NAMALWA (cell line): ENCODE results near the gene C6orf89.
"Not testable (repeated sequence)": the region's sequence is repeated elsewhere in the genome, so short reads cannot be mapped to it uniquely, and the experiment has no call there.

ENCODE experiments used
- DNase-seq: peaks from one replicate; pipeline ENCODE4 v3.0.0-alpha.2; 2015; ENCODE audit warnings: low spot score

The C6orf89 gene

DNA sequence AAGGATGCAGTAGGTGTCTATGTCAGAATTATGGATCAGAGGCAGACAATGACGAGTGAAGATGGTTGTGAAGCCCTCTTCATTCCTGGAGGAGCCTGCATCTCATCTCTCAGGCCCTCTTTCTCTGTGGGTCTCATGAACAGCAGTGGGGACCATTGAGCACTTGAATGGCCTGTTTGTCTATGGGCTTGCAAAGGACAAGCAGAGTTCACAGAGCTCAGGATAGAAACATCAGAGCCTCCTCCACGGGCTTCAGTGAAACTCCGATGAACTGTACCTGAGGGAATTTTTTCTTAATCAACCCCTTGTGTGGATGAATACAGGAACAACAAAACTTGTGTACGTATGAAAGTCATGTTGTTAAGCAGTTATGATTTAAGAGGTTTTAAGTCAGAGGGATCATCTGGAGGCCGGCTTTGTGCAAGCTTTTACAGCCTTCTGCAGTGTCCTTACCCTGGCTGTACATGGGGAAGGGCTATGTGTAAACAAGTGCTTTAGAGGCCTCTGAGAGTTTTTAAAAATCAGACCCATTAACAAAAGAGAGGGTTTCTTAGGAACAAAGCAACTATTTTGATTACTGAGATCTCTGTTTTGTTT is 39.1 kb downstream of the C6orf89 start:
- DNase-seq: no peak

DNA sequence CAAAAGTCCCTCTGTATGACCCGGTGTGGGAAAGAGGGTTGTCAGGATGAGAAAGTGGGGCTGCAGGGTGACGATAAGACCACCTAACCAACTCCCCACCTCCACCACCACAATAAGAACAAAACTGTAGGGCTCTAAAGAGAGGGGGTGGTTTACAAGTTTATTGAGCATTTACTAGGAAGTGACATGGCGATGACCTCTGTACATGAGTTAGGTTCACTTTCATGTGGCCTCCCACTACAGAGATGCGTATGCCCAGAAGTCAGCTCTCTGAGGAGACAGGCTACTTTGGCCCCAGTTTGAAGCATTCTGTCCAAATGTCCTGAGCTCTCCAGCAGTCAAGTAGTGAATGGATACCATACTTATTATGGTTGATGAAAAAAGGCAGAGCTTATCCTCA is 40.1 kb downstream of the C6orf89 start:
- no peak for DNase-seq

DNA sequence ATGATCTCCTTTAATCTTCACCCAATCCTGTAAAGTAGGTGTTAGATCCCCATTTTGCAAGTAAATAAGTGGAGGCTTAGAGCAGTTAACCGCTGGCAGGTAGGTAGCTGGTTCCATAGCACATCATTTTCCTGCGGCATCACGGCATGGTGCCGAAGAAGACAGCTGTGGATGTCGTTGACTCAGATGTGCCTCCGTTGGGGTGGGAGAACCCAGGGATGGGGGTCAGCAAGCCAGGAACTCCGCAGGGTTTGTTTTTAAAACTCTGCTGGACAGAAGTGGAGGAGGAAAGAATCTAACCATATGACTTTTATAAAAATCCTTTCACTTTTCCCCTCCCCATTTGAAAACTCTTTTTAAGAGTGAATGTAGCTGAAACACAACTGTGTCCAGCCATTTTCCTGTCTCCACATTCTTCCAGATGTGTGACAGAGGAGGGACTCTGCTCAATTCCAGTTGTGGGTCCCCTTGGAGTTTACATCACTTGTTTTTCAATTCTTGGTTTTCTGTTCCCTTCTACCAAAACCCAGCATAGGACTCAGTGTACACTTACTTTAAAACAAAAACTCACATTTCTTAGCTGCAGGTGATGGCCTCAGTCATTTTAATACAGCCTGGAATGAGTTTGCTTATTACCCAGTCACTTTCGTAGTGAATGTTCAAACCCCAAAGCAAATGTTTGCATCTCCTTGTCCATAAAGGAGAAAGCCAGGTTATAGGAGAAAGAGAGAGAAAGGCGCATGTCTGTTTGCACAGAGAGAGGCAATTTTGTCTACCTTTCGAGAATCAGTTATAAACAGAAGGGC is 41.2 kb downstream of the C6orf89 start:
- DNase-seq: no peak

DNA sequence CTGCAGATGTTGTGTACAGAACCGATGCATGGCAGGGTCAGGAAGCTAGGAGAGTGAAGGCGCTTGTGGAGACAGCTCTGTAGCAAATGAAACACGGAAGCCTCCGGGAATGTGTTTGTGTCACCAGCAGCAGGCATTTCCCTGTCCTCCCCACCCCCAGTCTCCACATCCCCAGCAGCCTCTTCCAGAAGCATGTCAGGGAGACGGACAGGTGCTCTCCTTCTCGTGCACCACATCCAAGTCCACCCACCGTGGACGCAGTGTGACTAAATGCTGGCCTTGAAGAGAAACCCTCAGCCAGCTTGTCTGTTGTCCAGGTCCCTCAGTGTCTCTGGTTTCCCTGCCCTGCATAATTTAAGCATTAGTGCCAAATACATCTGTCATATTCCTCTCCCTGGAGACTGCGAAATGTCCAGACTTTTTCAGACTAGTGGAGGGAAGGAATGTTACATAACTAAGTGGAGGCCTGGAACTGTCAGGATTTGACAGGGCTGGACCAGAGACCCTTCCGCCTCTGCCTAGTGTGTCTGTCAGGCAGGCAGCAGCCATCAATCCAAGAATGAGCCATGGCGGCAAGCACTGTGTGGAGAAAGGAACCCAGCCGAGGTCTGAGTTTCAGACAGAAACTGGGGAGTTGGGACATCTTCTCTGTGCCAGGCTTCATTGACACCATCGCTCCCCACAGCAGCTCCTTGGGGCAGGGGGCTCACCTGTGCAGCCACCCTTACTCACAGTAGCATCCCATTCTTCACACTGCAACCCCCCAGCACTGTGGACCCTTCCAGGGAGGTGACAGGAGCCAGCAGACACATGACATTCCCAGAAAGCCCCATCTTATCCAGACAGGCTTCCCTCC is 42.2 kb downstream of the C6orf89 start:
- no peak for DNase-seq

DNA sequence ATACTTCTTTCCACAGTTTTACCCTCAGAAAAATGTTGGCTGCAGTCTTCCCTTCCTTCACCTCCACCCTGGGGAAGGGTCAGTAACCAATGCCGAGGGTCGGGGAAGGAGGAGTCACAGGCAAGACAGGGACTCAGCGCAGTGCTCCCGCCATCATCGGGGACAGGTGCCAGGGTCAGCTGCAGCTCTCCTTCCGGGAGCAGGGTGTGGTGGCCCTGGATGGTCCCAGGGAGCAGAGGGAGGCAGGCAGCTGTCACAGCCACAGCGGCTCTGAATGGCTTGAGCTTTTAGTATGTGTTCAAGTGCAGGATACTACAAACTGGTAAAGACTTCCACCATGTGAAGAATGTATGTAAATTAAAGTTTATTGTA is 42.8 kb downstream of the C6orf89 start:
- DNase-seq: no peak

DNA sequence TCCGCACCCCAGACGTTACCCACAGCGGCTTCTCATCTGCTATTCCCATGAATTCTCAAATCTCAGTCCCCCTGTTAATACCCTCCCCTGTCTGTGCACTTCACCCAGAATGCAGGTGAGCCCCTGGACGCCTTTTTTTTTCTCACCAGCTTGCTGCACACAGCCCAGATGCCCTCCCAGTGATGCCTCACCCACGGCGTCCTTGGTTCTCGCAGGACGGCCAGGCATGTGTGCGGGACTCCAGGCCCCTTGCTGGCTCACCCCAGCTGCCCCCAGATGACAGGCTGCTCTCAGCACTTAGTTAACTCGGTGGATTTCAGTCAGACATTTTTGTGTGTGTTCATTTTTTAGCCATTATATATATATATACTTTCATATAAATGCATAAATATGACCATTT is 43.4 kb downstream of the C6orf89 start:
- DNase-seq: no peak

DNA sequence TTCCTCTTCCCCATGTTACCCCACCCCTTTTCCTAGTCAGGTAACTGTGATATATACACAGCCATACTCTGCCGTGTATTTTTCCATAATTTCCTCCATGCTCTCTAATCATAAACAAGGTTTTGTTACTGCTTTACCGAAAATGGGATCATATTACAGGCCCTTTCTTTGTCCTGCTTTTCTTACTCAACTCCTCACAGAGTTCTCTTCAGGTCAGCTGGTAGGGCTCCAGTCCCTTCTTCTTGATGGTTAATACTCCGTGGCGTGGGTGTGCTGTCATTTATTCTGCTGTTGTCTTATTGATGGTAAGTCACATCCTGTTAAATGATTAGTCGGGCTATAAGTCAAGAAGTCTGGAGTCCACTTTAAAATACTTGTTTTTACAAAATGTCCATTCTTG is 43.9 kb downstream of the C6orf89 start:
- no peak for DNase-seq

DNA sequence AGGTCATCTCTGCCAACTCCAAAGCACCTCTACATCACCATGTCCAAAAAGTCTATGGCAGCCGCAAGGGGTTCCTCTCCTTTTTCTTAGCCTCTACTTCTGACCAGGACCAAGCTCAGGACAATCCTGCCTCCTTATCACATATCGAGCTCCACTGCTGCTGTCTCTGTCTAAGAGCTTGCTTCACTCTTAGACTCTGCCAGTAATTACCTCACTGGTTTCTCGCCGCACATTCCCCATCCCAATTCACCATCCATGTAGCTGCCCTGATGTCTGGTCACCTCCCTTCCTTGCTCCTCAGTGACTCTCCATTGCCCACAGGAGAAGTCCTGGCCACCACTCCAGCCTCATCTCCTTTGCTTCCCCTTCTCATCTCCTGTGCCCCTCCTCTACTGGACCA is 44.7 kb downstream of the C6orf89 start:
- DNase-seq: no peak

DNA sequence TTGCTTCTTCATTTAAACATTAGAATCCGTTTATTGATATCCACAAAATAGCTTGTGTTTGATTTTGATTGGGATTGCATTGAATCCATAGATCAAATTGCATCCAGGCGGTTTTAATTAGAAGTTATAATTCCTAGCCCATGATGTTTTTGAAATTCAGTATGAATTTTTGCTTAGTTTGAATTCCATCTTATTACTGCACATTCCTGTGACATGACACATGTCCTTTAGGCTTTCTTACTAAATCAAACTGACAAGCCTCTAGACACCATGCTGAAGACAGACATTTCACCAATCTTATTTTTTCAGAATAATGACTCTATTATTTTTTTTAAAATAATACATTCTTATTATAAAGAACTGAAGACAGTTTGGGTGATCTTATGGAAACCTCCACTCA is 47.4 kb downstream of the C6orf89 start:
- DNase-seq: no peak

DNA sequence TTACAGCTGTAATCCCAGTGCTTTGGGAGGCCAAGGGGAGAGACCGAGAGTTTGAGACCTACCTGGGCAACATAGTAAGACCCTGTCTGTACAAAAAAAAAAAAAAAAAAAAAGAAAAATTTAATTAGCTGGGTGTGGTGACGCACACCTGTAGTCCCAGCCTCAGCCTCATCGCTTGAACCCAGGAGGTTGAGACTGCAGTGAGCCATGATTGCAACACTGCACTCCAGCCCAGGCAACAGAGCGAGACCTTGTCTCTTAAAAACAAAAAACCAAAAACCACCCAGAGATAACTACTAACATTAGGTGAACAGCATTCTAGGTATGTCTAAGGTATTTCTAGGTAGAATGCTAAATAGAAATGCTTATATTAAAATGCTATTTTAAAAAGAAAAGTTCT is 47.8 kb downstream of the C6orf89 start:
- DNase-seq: no peak

DNA sequence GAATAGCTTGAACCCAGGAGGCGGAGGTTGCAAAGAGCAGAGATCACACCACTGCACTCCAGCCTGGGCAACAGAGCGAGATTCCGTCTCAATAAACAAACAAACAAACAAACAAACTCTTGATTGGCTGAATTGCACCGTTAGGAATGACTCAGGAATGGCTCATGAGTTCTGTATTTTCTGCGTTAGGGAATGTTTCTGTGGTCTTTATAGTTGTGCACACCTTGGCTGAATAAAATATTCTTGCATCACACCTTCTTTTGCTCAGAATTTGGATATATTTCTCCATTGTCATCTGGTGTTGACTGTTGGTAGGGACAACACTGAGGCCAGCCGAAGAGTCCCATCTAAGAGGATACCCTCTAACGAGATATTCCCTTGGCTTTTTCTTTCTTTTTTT is 49.1 kb downstream of the C6orf89 start:
- DNase-seq: no peak

DNA sequence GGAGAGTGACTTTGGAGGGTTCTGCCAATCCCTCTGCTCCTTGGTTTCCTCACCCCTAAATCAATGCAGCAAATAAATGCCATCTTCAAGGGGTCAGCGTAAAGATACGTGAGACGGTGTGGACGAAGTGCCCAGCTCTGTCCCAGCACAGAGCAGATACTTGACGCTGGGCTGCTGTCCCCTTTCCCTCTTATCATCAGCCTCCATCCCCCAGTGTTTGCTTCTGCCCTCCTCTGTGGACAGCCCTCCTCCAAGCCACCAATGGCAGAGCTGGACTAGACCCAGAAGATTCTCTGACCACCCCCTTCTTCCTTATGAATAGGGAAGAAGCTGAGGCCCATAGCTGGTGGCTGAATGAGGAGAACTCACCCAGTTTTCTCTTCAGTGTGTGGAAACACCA is 51.1 kb downstream of the C6orf89 start:
- no peak for DNase-seq

DNA sequence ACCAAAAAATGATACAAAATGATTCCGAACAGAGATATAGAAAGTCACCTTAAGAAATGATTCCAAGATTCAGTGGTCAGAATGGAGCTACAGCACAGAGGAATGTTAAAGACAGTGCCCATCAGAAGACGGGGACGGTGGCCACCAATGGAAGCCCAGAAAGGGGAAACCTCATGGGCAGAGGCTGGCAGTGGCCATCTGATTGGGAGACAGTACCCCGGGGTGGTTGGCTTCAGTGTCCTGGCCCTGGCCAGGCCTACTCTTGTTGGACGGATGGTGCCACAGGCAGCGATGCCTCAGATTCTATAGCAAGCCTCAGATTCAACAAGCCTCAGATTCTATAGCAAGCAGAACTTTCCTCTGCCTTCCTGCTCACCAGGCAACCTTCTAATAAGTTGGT is 52.1 kb downstream of the C6orf89 start:
- no peak for DNase-seq

DNA sequence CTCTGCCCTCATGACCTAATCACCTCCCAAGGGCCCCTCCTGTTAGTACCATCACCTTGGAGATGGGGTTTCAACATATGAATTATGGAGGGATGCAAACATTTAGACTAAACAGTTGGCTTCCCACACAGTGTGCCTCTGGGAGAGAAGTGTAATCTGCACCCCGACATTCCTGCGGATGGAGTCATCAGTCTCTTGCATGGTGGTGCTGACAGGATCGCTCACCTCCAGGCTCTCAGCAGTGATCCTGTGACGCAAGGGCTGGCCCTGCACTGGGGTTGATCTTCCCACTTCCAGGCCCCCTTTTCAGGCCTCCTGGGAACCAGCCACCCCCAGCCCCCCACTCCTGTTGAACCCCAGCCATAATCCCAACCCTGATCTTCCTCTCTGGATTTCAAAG is 52.8 kb downstream of the C6orf89 start:
- no peak for DNase-seq

DNA sequence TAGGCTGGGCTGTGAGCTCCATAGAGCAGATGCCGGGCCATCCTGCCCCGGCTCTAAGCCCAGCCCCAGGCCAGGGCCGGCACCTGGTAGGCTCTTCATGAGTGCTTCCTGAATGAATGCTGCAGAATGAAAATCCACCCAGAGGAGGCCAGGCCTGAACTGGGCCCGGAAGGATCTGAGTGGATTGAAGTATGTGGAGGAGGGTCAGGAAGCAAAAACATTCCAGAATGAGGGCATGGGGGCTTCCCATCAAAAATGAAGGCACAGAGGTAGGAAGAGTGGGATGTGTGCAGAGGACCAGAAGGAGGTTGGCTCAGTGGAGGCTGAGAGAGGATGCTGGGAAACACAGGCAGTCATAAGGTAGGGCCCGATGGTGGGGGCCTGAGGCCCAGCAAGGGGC is 53.3 kb downstream of the C6orf89 start:
- not testable (repeated sequence) for DNase-seq

DNA sequence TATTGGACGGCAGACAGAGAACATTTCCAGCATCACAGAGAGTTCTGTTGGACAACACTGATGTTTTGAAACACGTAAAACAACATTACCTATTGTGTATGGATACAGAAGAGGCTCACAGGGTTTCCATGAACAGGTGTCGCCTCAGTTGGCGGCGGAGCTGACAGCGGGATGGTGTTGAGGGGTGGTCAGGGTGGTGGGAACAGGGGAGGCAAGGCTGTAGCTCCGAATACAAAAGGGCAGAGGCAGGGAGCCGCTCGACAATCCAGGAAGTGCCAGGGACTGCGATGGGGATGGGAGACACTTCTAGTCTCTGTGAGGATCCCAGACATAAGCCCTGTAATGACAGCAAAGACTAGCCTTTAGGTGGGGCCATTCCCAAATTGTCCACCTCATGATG is 54.3 kb downstream of the C6orf89 start:
- no peak for DNase-seq

DNA sequence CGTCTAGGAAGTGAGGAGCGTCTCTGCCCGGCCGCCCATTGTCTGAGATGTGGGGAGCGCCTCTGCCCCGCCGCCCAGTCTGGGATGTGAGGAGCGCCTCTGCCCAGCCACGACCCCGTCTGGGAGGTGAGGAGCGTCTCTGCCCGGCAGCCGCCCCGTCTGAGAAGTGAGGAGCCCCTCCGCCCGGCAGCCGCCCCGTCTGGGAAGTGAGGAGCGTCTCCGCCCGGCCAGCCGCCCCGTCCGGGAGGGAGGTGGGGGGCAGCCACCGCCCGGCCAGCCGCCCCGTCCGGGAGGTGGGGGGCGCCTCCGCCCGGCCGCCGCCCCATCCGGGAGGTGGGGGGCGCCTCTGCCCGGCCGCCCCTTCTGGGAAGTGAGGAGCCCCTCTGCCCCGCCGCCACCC is 55.8 kb downstream of the C6orf89 start:
- DNase-seq: not testable (repeated sequence)

DNA sequence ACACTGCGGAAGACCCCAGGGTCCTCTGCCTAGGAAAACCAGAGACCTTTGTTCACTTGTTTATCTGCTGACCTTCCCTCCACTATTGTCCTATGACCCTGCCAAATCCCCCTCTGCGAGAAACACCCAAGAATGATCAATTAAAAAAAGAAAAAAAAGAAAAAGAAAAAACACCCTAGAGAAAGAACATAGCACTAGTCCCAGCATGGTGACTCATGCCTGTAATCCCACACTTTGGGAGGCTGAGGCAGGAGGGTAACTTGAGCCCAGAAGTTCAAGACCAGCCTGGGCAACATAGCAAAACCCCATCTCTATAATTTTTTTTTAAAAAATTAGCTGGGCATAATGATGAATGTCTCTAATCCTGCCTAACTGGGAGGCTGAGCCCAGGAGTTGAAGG is 56.6 kb downstream of the C6orf89 start:
- not testable (repeated sequence) for DNase-seq

DNA sequence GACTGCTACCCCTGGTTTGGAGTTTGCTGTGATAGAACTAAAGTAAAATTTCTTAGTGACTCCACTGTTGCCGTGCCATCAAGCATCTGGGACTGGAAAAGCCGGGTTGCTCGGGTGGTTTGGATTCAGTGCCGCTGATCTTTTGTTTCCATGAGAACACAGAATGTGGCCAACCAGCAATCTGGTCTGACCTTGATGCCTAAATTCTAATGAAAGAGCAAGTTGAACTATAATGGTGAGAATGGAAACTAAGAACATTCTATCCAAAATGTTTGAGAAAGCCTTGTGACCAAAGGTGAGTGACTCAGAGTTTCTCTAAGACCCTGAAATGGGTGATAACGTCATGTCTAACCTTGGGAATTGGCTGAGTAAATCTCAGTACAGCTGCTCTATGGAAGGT is 58.9 kb downstream of the C6orf89 start:
- DNase-seq: no peak

DNA sequence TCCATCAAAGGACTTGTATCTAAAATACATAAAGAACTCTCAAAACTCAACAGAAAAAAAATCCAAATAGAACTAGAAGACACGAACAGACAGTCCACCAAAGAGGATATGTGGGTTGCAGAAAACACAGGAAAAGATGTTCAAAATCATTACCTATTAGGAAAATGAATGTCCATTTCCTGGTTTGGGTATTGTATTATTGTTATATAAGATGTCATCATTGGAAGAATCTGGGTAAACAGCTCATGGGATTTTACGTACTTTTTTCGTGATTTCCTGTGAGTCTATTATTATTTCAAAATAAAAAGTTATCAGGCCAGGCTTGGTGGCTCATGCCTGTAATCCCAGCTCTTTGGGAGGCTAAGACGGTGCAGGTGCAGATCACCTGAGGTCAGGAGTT is 59.5 kb downstream of the C6orf89 start:
- no peak for DNase-seq

DNA sequence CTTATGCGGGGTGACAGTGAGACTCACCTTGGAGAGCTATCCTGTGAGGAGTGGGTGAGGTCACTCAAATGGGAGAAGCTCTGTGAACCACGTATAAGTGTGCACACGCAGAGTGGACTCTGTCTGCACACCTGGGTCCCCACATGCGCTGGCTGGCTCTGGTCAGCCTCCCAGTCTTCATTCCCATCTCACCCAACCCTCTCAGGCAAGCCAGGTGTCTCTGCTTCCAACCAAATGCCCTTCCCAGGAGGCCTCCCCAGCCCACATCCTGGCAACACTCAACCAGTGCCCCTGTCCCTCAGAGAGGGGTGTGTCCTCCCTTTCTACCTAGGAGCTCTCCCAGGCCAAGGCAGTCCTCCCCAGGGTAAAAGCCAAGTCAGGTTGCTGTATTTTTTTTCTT is 60.8 kb downstream of the C6orf89 start:
- DNase-seq: no peak

DNA sequence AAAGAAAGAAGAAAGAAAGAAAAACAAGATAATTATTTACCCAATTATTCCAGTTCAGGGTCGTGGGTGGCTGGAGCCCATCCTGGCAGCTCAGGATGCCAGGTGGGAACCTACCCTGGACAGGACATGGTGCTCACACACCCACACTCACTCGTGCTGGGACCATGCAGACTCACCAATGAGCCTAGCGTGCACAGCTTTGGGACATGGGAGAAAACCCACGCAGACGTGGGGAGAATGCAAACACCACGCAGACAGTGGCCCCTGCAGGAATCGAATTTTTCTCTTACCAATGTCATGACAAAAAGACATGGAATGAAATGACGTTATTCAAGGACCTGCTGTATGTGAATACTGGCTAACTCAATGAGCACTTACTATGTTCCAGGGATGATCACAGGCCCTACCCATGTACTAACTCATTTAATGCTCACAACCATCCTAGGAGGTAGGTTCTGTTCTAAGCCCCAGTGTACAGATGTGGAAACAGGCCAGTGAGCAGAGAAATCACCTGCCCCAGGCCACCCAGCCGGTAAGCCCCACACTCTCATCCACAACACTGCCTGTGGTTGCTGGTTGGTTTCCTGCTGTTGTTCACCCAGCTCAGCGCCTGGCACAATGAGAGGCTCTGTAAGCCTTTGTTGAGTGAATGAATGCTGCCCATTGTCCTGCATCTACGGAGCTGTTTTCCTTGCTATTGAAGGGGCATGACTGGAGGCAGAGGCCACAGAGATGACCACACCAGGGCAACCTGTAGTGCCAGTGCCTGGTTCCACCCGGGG is 62.0 kb downstream of the C6orf89 start:
- DNase-seq: no peak
